Measurements from ENCODE around the gene ZNF488. TPM values are rescaled to one million over a fixed set of nuclear protein-coding genes. Genes with fewer than 3 reads are reported as not detected.
"Not testable (repeated sequence)": the region's sequence is repeated elsewhere in the genome, so short reads cannot be mapped to it uniquely, and the experiment has no call there.

ZNF488 gene
- total RNA-seq, 1 donor from 2014 or later: not detected

DNA sequence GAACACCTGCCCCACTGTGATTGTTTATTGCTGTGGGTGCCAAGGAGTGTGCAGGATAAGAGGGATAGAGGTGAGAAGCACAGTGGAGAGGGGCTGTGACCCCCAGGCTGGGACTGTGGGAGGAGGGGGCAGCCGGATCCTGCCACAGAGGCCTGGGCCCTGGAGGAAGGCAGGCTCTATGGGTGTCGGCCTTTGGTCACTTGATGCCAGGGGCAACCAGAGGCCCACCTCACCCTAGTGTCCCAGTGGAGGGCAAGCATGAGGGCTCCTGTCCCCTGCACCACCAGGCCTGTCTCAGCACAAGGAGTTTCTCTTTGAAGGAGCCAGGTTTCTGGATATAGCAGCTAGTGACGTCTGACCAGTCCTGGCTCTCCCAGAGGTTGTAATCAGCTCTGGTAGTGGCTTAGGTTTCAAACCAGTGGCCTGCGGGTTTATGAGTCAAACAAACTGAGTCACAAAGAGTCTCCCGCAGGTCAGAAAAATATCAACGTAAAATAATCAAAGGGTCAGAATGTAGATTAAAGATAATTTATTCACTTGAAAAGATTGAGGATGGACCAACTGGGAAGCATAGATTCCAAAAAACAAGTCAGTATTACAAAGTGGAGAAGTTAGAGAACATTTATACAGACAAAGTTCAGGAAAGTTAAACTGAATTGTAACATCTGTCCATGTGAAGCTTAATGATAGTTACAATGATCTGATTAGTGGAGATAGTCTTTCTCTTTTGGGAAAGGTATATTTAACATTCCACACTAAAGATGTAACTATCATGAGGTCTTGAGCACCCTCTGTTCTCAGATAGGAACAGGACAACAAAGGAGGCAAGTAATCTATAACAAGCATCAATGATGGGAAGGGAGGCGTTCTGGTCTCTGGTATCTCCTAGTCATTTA is 37.2 kb upstream of the ZNF488 start:
- Mint-ChIP-seq H3K4me3 (no peak overlapping the region), H3K9me3 (no peaks in the 10 kb centered on the region), H3K36me3 (ENCODE audit: low read depth) (no peaks in the 10 kb centered on the region), H3K27ac (no peak overlapping the region), H3K27me3 (no peaks in the 10 kb centered on the region), H3K4me1 (no peaks in the 10 kb centered on the region)
- POLR2A ChIA-PET: no interaction called here
- no peak for ATAC-seq (ENCODE audit: low read depth)
- DNase-seq: no peak
- CTCF ChIA-PET: no interaction called here
- TF ChIP-seq CTCF (IDR thresholded peaks at IDR 0.05): no peak
- intact Hi-C loops (cut with micrococcal nuclease): no loop called here

DNA sequence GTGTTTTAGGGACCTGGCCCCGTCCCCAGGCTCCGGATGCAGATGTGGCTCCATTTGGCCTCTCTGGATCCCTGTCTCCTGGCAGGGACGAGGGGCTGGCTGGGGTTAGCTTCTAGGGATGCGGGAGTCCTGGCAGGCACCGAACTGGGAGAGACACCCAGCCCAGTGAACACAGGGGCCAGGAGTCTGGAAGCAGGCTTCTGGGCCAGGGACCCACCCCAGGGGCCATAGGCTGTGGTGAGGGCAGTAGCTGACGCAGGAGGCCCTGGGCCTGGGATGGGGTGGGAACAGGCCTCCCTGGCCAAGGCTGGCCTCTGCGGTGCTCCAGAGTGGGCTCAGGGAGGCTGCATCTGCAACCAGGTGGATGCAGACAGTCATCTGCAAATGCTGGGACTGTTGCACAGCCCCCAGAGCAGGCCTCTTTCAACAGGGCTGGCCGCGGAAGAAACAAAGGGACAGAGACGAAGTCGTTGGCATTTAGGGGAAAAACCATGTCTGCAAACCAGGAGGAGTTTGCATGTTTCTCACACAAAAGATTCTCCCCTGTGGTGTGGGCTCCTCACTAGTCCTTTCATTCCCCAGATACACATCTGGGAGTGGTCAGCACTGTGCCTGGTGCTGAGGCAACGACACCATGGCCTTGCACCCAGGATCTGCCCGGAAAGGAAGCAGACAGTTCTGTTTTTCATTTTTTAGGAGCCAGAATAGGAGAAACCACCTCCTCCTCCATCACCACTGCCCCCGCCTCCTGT is 36.4 kb upstream of the ZNF488 start:
- no peak for ATAC-seq (ENCODE audit: low read depth)
- ChIA-PET CTCF (no interaction called here), POLR2A (no interaction called here)
- H3K27me3 Mint-ChIP-seq: no peaks in the 10 kb centered on the region
- no peaks in the 10 kb centered on the region for H3K4me1 Mint-ChIP-seq
- intact Hi-C loops (cut with micrococcal nuclease): no loop called here
- no peak overlapping the region for H3K27ac Mint-ChIP-seq
- no peak for DNase-seq
- no peaks in the 10 kb centered on the region for H3K36me3 Mint-ChIP-seq (ENCODE audit: low read depth)
- no peak for TF ChIP-seq CTCF (IDR thresholded peaks at IDR 0.05)
- no peak overlapping the region for H3K4me3 Mint-ChIP-seq
- no peaks in the 10 kb centered on the region for H3K9me3 Mint-ChIP-seq

DNA sequence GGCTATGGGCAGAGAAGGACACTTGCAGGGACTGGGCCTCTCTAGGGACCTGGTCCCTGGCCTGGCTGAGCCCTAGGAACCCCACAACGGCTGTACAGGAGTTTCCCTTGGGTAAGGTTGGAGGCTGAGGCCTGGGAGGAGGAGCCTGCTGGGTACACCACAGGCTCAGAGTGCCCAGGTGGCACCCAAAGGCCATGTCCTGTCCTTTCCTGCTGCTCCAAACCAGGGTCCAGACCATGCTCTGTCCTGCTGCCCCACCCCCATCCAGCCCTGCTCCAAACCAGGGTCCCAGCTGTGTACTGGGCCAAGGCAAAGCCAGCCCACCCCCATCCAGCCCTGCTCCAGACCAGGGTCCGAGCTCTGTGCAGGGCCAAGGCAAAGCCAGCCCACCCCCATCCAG is 35.3 kb upstream of the ZNF488 start:
- Mint-ChIP-seq H3K9me3 (no peaks in the 10 kb centered on the region), H3K4me3 (no peak overlapping the region), H3K27me3 (no peaks in the 10 kb centered on the region)

GRCh38 chr10:47418966-47419365 is 34.9 kb upstream of the ZNF488 start:
- POLR2A ChIA-PET: no interaction called here
- intact Hi-C loops (cut with micrococcal nuclease): no loop called here
- CTCF ChIA-PET: no interaction called here
- no peaks in the 10 kb centered on the region for H3K4me1 Mint-ChIP-seq
- H3K27ac Mint-ChIP-seq: no peak overlapping the region
- ATAC-seq (ENCODE audit: low read depth) (no peak), DNase-seq (no peak)
- no peak overlapping the region for H3K4me3 Mint-ChIP-seq
- H3K27me3 Mint-ChIP-seq: no peaks in the 10 kb centered on the region
- H3K36me3 Mint-ChIP-seq (ENCODE audit: low read depth): no peaks in the 10 kb centered on the region
- TF ChIP-seq CTCF (IDR thresholded peaks at IDR 0.05): no peak
- H3K9me3 Mint-ChIP-seq: no peaks in the 10 kb centered on the region

More for the DNA sequence above, 35.3 kb upstream of the ZNF488 start:
- CTCF ChIA-PET: no interaction called here
- POLR2A ChIA-PET: no interaction called here
- H3K4me1 Mint-ChIP-seq: no peaks in the 10 kb centered on the region
- TF ChIP-seq CTCF (IDR thresholded peaks at IDR 0.05): no peak
- intact Hi-C loops (cut with micrococcal nuclease): no loop called here
- DNase-seq (no peak), ATAC-seq (ENCODE audit: low read depth) (no peak)
- no peaks in the 10 kb centered on the region for H3K36me3 Mint-ChIP-seq (ENCODE audit: low read depth)
- no peak overlapping the region for H3K27ac Mint-ChIP-seq

DNA sequence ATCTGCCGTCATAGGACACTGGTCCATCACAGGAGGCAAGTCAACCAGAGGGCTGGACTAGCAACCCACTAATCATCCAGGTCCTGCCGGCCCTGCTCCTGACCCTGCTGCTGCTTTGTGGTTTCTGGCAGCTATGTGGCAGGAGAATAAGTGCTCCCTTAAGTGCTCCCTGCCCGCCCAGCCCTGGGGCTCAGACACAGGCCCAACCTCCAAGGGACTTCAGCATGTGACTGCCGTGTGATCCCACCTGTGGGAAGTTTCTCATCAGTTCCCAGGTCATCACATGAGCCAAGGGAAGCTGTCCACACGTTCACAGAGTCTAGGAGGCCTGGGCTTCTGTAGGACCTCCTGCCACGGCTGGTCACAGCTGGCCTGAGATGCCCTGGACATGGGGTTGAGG is 34.2 kb upstream of the ZNF488 start:
- POLR2A ChIA-PET: no interaction called here
- ATAC-seq (ENCODE audit: low read depth): no peak
- Mint-ChIP-seq H3K36me3 (ENCODE audit: low read depth) (no peaks in the 10 kb centered on the region), H3K4me3 (no peak overlapping the region), H3K9me3 (no peaks in the 10 kb centered on the region), H3K4me1 (no peaks in the 10 kb centered on the region), H3K27me3 (no peaks in the 10 kb centered on the region), H3K27ac (no peak overlapping the region)
- no peak for DNase-seq
- no peak for TF ChIP-seq CTCF (IDR thresholded peaks at IDR 0.05)
- intact Hi-C loops (cut with micrococcal nuclease): no loop called here
- CTCF ChIA-PET: no interaction called here

DNA sequence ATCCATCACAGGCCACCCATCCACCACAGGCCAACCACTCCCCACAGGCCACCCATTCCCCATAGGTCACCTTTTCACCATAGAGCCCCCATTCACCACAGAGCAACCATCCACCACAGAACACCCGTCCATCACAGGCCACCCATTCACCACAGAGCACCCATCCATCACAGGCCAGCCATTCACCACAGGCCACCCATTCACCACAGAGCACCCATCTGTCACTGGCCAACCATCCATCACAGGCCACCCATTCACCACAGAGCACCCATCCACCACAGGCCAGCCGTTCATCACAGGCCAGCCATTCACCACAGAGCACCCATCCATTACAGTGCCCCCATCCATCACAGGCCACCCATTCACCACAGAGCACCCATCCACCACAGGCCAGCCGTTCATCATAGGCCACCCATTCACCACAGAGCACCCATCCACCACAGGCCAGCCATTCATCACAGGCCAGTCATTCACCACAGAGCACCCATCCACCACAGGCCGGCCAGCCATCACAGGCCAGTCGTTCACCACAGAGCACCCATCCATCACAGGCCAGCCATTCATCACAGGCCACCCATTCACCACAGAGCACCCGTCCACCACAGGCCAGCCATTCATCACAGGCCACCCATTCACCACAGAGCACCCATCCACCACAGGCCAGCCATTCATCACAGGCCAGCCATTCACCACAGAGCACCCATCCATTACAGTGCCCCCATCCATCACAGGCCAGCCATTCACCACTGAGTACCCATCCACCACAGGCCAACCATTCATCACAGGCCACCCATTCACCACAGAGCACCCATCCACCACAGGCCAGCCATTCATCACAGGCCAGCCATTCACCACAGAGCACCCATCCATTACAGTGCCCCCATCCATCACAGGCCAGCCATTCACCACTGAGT is 32.5 kb upstream of the ZNF488 start:
- H3K27me3 Mint-ChIP-seq; ATAC-seq (ENCODE audit: low read depth); H3K4me1 Mint-ChIP-seq; H3K27ac Mint-ChIP-seq; POLR2A ChIA-PET; H3K36me3 Mint-ChIP-seq (ENCODE audit: low read depth); H3K4me3 Mint-ChIP-seq; CTCF ChIA-PET; DNase-seq; H3K9me3 Mint-ChIP-seq; intact Hi-C loops (cut with micrococcal nuclease): not testable (repeated sequence)
